Measurements from ENCODE around the gene CPEB3.
"Not testable (repeated sequence)": the region's sequence is repeated elsewhere in the genome, so short reads cannot be mapped to it uniquely, and the experiment has no call there.

CPEB3 gene

DNA sequence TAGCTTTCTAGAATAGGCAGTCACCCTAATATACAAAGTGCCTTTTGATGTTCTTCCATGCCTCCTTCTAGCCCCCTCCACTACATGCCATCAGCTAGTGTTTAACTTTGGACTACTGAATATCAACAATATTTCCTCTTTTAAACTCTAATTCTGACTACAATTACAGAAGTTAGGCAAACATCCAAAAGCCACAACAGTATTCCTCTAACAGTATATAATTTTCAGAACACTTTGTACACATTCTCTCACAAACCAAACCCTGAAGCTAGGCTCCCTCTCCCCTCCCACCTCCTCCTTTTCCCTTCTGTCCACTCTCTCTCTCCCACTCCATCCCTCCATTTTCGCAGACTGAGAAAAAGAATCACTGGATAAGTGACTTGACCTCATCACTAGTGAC is 59.7 kb downstream of the CPEB3 start:
- TF ChIP-seq, protein P1, sequence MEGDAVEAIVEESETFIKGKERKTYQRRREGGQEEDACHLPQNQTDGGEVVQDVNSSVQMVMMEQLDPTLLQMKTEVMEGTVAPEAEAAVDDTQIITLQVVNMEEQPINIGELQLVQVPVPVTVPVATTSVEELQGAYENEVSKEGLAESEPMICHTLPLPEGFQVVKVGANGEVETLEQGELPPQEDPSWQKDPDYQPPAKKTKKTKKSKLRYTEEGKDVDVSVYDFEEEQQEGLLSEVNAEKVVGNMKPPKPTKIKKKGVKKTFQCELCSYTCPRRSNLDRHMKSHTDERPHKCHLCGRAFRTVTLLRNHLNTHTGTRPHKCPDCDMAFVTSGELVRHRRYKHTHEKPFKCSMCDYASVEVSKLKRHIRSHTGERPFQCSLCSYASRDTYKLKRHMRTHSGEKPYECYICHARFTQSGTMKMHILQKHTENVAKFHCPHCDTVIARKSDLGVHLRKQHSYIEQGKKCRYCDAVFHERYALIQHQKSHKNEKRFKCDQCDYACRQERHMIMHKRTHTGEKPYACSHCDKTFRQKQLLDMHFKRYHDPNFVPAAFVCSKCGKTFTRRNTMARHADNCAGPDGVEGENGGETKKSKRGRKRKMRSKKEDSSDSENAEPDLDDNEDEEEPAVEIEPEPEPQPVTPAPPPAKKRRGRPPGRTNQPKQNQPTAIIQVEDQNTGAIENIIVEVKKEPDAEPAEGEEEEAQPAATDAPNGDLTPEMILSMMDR (IDR thresholded peaks at IDR 0.05; ENCODE audit: low read depth, low read length): no peak
- DNase-seq (ENCODE audit: extremely low read depth, low read depth): no peak

DNA sequence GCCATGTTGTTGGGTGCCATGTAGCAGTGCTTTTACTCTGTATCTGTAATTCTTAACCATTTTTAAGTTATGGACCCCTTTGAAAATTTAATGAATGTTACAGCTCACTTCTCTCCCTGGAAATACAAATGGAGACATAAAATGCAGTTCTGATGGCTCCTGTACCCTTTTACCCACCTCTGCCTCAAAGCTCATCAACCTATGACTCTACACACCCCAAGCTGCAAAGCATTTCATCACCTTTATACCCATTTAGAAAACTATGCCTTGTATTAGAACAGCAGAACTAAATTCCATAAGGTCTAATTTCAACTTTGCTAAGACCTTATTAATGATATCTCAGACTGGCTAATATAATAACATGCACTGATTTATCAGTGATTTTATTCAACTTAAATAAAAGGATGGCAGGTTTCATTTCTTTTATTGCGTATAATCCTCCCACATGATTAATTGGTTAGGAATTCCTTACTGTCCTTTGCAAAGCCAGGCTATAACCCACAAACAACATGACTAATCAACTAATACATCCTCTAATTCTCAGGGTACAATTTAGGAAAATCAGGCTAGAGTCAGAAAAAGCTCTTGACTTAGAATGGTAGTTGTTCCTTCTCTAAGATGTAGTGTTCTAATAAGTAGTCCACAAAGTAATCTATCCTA is 68.1 kb downstream of the CPEB3 start:
- DNase-seq (ENCODE audit: extremely low read depth, low read depth): no peak

DNA sequence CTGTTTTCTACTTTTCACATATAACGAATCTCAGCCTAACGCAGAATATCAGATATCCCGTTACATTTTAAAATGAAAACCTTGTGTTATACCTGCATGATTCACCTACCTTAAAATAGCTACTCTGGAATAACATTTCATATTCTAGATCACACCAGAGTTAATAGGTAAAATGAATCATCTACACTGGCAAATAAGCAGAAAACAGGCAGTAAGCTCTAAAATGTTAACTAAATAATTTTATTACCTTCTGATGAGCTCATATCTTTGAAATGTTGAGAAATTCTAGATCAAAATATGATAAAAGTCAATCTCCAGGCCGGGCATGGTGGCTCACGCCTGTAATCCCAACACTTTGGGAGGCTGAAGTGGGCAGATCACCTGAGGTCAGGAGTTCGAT is 71.3 kb downstream of the CPEB3 start:
- TF ChIP-seq, protein P1 (IDR thresholded peaks at IDR 0.05; ENCODE audit: low read depth, low read length): no peak

More for the DNA sequence above, 68.1 kb downstream of the CPEB3 start:
- TF ChIP-seq, protein P1 (IDR thresholded peaks at IDR 0.05; ENCODE audit: low read depth, low read length): no peak

DNA sequence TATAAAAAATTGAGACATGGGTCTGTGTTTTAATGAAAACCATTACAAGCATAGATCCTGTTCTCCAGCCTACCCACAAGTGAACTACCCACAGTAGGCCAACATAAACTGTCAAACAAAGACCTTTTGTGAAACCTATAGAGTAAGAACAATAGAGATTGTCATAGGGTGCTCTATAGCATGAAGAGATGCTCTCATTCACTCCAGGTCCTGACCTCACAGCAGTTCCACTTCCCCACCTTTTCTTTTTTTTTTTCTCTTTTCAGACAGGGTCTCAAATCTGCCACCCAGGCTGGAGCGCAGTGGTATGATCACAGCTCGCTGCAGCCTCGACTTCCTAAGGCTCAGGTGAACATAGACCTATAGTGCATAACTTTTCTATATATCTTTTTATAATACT is 72.3 kb downstream of the CPEB3 start:
- DNase-seq (ENCODE audit: extremely low read depth, low read depth): no peak
- TF ChIP-seq, protein P1 (IDR thresholded peaks at IDR 0.05; ENCODE audit: low read depth, low read length): no peak

More for the DNA sequence above, 71.3 kb downstream of the CPEB3 start:
- no peak for DNase-seq (ENCODE audit: extremely low read depth, low read depth)

DNA sequence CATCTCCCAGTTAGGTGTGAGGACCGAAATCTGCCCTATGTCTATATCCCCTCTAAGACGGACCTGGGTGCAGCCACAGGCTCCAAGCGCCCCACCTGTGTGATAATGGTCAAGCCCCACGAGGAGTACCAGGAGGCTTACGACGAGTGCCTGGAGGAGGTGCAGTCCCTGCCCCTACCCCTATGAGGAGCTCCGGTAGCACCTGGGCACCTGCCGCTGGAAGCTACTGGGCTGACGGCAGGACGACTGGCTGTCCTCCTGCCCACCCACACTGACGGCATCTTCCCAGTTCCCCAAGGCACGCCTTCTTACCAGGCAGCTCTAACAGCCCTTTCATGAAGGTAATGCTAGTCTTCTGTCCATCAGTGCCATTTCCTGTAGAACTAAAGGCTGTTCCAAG is 74.3 kb downstream of the CPEB3 start:
- not testable (repeated sequence) for DNase-seq (ENCODE audit: extremely low read depth, low read depth)

DNA sequence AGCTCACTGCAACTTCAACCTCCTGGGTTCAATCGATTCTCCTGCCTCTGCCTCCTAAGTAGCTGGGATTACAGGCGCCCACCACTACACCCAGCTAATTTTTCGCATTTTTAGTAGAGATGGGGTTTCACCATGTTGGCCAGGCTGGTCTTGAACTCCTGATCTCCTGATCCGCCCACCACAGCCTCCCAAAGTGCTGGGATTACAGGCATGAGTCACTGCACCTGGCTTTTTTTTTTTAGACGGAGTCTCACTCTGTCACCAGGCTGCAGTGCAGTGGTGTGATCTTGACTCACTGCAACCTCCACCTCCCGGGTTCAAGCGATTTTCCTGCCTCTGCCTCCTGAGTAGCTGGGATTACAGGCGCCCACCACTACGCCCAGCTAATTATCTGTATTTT is 75.7 kb downstream of the CPEB3 start:
- DNase-seq (ENCODE audit: extremely low read depth, low read depth): not testable (repeated sequence)

DNA sequence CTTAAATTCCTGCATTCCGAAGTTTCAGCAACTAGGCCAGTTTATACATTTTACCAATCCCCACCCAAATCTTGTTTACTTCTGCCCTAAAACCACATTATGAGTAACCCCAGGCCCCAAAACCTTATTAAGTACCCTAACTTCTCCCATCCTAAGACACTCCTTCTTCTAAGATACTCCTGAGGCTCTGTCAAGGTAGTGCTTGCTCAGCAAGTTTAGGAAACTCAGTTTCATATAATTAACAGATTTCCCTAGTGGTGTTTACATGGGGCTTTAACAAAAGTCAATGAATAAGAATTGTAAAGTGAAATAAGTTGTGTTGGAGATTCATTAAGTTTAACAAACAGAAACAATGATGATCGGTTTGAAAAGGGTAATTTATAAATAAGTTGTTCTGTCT is 77.8 kb downstream of the CPEB3 start:
- no peak for DNase-seq (ENCODE audit: extremely low read depth, low read depth)
- TF ChIP-seq, protein P1 (IDR thresholded peaks at IDR 0.05; ENCODE audit: low read depth, low read length): no peak

DNA sequence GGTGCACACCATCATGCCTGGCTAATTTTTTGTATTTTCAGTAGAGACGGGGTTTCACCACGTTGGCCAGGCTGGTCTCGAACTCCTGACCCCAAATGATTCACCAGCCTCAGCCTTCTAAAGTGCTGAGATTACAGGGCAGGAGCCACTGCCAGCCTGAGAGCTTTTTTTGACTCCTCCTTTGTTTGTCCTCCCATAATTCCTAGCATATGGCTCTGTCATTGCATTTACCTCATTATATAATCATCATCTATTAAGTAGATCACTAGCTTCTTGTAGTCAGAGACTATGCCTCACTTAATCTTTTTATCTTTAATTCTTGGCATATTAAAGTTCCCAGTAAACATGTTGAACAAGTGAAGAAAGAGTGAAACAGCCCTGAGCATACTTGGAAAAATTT is 82.1 kb downstream of the CPEB3 start:
- no peak for DNase-seq (ENCODE audit: extremely low read depth, low read depth)
- TF ChIP-seq, protein P1 (IDR thresholded peaks at IDR 0.05; ENCODE audit: low read depth, low read length): no peak

All from AG09319 (cell line).